AG09309 (cell line): ENCODE data around the gene AFAP1L2.

Source experiments
- DNase-seq: peaks from one replicate; pipeline ENCODE4 v3.0.0-alpha.2; 2010; ENCODE audit warnings: low read depth
- H3K4me3 ChIP-seq: 2 replicates; pipeline ENCODE4 v1.5.1; 2011; ENCODE audit warnings: mild to moderate bottlenecking, low read depth, low read length, moderate library complexity; ENCODE audit not compliant: control insufficient read depth
- CTCF ChIP-seq: IDR thresholded peaks from 2 replicates; pipeline ENCODE4 v1.5.1; 2011; ENCODE audit warnings: mild to moderate bottlenecking, low read depth, low read length, inconsistent platforms; ENCODE audit not compliant: insufficient read depth, control insufficient read depth; ENCODE audit errors: missing control alignments

Gene AFAP1L2

GRCh38 chr10:114322344-114322743 lies 82.0 kb downstream of the AFAP1L2 start:
- no peak for TF ChIP-seq CTCF
- DNase-seq: no peak
- no peak overlapping the region for H3K4me3 ChIP-seq

GRCh38 chr10:114320249-114321116 lies 83.8 kb downstream of the AFAP1L2 start:
- no peak overlapping the region for H3K4me3 ChIP-seq
- DNase-seq: no peak
- TF ChIP-seq CTCF: no peak

GRCh38 chr10:114319406-114320248 lies 84.7 kb downstream of the AFAP1L2 start:
- no peak for TF ChIP-seq CTCF
- no peak for DNase-seq
- no peak overlapping the region for H3K4me3 ChIP-seq

- no peak for DNase-seq
- TF ChIP-seq CTCF: no peak
- H3K4me3 ChIP-seq: no peak overlapping the region
Observed at GRCh38 chr10:114316744-114317143, 87.6 kb downstream of the AFAP1L2 start.

- no peak overlapping the region for H3K4me3 ChIP-seq
- no peak for DNase-seq
- no peak for TF ChIP-seq CTCF
Observed at GRCh38 chr10:114315566-114316420, 88.5 kb downstream of the AFAP1L2 start.

- H3K4me3 ChIP-seq: no peak overlapping the region
- no peak for TF ChIP-seq CTCF
- DNase-seq: no peak
Observed at GRCh38 chr10:114313866-114314265, 90.4 kb downstream of the AFAP1L2 start.
